HG02884 (cell line): Measurements from ENCODE around the gene TANK.
"Not testable (repeated sequence)": the region's sequence is repeated elsewhere in the genome, so short reads cannot be mapped to it uniquely, and the experiment has no call there.

Experiments
- ATAC-seq: cut with Tn5 transposase; IDR thresholded peaks from one replicate; pipeline ENCODE4 v1.9.1; 2021; ENCODE audit warnings: mild to moderate bottlenecking, moderate library complexity; ENCODE audit not compliant: unreplicated experiment

TANK gene

GRCh38 chr2:161165811-161166210 is 5.6 kb downstream of the TANK start:
- ATAC-seq: peak; percentile 18

- peak; percentile 86 for ATAC-seq
These were observed 6.5 kb downstream of the TANK start for GRCh38 chr2:161166538-161167409.

GRCh38 chr2:161169335-161169734 is 9.1 kb downstream of the TANK start:
- no peak for ATAC-seq

- no peak for ATAC-seq
These were observed 10.1 kb downstream of the TANK start for GRCh38 chr2:161170377-161170776.

- no peak for ATAC-seq
These were observed 11.0 kb downstream of the TANK start for GRCh38 chr2:161170958-161171932.

- peak; percentile 70 for ATAC-seq
These were observed 12.8 kb downstream of the TANK start for GRCh38 chr2:161172901-161173540.

GRCh38 chr2:161173541-161174194 is 13.4 kb downstream of the TANK start:
- ATAC-seq: no peak

- peak; percentile 49 for ATAC-seq
These were observed 17.7 kb downstream of the TANK start for GRCh38 chr2:161177969-161178368.

- no peak for ATAC-seq
These were observed 18.5 kb downstream of the TANK start for GRCh38 chr2:161178756-161179155.

GRCh38 chr2:161190050-161190449 is 29.8 kb downstream of the TANK start:
- no peak for ATAC-seq

- ATAC-seq: not testable (repeated sequence)
These were observed 35.4 kb downstream of the TANK start for GRCh38 chr2:161195602-161196001.

GRCh38 chr2:161199912-161200701 is 39.9 kb downstream of the TANK start:
- peak; percentile 75 for ATAC-seq

- ATAC-seq: no peak
These were observed 44.6 kb downstream of the TANK start for GRCh38 chr2:161204846-161205245.

GRCh38 chr2:161206471-161207032 is 46.3 kb downstream of the TANK start:
- no peak for ATAC-seq

GRCh38 chr2:161207941-161208340 is 47.7 kb downstream of the TANK start:
- ATAC-seq: no peak

GRCh38 chr2:161208527-161209139 is 48.4 kb downstream of the TANK start:
- ATAC-seq: peak; percentile 57

- no peak for ATAC-seq
These were observed 49.7 kb downstream of the TANK start for GRCh38 chr2:161209902-161210301.

- ATAC-seq: no peak
These were observed 57.5 kb downstream of the TANK start for GRCh38 chr2:161217597-161218185.

- no peak for ATAC-seq
These were observed 59.0 kb downstream of the TANK start for GRCh38 chr2:161219211-161219610.
